ENCODE measurements around the gene OTOP3.
"Not testable (repeated sequence)": the region's sequence is repeated elsewhere in the genome, so short reads cannot be mapped to it uniquely, and the experiment has no call there.

Gene OTOP3

DNA sequence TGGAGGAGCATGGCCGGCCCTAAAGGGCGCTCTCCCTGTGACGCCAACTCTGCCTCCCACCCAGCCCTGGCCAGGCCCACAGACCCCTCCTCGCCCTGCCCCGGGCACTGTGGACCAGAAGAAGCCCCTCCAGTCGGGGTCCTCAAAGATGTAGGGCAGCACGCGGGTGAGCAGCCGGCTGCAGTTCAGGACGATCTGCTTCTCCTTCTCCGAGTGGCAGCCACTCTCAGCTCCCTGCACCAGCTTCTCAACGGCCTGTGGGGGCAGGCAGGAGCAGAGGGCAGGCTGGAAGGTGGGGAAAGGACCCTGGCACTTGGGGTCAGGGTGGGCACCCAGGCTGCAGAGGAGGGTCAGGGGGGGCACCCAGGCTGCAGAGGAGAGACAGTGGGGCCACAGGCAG lies 28.0 kb downstream of the OTOP3 start:
- no peak for DNase-seq

DNA sequence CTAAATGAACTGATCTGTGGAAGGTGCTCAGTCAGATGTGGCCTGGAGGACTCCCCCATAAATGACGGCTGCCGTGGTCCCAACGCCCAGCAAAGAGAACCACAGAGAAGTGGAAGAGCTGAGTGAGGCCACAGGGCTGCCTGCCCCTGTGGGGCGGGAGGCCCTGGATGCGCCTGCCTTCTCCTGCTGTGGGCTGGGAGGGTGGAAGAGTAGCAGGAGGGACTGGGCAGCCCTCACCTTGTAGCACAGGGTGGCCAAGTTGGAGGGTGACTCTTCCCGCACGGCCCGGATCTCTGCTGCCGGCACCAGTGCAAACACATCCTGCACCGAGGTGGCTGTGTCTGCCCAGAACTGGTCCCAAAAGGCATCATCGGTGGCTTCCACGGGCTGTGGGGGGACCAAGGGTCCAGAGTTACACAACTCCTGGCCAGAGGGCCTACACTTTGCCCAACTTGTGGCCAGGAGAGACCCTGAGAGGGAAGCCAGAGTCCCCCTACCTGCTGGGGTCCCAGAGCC lies 28.6 kb downstream of the OTOP3 start:
- no peak for DNase-seq

DNA sequence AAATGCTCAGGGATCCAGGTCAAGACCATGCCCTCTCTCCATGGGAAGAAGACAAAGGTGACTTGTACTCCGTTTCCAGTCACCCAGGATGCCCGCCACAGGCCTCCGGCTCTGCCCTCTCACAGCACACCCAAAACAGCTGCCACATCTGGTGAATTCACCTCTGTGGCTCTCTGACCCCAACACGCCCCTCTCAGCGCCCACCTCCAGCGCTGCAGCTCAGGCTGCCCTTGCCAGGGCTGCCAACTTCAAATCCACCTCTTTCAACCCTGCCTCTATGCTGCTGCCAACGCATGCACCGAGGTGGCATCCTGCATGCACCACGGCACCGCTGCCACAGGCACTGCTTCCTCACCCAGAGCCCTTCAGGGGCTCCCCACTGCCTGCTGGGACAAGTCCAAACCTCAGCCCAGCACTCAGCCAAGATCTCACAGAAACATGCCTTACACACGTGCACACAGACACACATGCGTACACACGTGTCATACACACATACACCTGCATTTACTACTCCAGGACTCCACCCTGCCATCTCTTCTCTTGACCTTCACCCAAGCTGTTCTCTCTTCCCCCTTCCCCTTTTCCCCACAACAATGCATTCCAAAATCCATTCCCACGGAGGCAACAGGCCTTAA lies 29.4 kb downstream of the OTOP3 start:
- no peak for DNase-seq

DNA sequence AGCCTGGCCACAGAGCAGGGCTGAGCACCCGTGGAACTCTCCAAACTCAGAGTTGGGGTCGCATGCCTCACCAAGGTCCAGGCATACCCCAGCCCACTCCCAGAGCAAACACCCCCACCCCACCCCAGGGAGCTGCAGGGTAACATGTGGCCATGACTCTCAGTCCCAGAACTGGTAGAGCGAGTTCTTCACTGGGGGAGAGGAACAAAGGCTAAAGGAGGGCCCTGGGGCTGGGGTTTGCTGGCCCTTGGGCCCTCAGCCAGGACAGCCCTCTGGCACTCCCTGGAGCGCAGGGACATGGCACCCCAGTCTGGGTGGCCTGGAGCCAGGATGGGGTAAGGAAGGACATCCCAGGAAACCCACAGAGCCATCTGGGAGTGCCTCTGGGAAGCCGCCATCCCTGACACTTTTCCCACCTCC lies 32.7 kb downstream of the OTOP3 start:
- DNase-seq = no peak

DNA sequence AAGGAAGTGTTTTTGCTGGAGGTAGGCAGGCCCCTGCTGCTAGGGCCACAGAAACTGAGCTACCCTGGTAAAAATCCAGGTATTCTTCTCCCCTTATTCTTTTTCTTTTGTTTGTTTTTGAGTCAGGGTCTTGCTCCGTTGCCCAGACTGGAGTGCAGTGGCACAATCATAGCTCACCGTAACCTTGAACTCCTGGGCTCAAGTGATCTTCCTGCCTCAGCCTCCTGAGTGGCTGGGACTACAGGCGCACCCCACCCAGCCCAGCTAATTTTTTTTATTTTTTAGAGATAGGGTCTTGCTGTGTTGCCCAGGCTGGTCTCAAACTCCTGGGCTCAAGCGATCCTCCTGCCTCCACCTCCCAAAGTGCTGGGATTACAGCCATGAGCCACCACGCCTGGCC lies 33.8 kb downstream of the OTOP3 start:
- not testable (repeated sequence) for DNase-seq

DNA sequence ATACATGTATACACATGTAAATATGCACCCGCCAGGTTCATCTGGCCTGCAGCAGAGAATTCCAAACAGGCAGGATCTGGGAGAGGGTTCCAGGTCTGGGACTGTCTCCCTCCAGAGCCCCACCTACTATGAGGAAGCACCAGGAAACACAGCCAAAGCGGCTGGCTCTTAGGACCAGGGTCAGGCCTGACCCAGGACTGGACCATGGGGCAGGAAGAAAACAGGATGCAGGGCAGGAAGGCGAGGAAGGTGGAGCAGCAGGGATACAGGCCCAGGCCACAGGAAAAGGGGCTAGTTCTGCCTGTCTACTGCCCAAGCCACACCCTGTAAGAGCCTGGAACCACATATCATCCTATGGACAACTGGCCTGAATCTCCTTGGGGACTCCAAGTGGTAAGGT lies 34.7 kb downstream of the OTOP3 start:
- no peak for DNase-seq

DNA sequence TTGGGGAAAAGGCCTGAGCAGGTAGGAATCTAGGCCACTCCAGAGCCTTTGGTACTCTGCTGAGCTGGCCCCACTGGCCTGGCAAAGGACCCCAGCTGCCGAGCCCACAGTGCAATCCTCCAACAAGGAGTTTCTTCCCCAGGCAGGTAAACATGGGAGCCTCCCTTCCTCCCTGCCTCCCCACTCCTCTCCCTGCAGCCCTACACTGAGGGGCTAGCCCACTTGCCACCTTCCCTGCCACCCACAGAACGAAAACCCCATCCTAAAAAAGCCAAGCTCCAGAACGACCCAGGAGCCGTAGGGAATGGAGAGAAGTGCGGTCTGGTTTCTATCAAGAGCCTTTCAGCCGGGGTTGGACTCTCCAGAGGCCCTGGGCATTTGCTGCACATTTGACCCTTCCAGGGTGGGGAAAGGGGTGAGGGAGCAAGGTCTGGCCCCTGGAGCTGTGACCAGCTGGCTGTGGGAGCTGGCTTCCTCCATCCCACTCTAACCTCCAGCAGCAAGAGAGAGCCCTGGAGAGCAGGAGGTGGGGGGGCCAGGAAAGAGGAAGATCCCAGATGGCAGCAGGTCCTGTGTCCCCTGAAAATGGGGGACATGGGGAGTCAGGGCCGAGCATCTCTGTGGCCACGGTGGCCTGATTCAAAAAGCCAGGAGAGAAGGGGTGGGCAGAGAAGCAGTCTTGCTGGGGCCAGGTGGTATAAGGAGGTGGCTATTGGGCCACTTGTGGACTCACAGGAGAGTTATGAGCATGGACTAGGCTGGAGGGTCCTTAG lies 35.6 kb downstream of the OTOP3 start:
- no peak for DNase-seq

DNA sequence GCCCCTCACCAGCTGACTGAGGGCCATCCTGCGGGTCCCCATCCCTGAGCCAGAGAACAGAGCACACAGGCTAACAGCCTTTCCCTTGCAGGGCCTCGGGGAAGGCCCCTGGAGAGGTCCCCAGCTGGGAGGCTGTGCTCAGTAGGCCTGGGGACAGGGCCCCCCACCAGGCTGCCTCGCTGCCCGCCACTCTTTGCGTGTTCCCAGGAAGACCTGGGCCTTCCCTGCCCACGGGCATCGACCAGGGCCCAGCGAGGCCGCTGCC lies 36.1 kb downstream of the OTOP3 start:
- DNase-seq = no peak

DNA sequence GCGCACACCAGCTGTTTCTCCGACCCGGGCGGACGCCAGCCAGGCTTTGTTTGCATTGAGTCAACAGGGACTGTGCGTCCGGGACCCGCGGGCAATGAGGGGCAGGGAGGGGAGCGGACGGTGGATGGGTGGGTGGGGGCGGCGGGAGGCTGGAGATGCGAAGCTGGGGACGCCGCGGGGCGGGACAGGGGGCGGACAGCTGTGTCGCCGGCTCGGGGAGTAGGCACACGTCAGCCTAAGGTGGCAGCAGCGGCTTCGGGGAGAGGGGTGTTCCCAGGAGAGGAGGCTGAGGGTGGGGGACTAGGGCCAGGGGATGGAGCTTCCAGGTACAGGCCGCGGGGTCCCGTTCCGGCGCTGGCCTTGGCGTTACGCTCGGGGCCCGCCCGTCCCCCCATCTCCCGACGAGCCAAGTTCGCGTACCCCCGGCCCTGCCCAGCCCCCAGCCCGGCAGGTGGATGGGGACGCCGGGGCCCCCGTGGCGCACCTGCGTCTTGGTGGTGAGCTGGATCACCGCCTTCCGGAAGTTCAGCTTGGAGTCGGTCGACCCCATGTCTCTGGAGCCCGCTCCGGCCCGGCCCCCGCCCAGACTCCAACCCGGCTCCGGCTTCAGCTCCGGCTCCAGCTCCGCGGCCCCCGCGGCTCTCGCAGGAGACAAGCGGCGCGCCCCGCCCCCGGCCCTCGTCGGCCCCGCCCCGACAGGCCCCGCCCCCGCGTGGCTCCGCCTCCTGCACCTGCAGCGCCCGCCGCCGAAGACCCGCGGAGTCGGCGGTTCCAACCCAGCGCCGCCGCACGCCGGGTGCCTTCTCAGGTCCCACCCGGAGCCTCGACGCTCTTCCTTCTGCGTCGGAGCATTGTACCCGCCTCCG lies 36.6 kb downstream of the OTOP3 start, which contains the start of gene HID1:
TSS of gene HID1 (minus strand) at position 653 of the 866 bp plus-strand sequence. CDS start at position 550, 103 bp downstream.
- peak; percentile 37 for DNase-seq

DNA sequence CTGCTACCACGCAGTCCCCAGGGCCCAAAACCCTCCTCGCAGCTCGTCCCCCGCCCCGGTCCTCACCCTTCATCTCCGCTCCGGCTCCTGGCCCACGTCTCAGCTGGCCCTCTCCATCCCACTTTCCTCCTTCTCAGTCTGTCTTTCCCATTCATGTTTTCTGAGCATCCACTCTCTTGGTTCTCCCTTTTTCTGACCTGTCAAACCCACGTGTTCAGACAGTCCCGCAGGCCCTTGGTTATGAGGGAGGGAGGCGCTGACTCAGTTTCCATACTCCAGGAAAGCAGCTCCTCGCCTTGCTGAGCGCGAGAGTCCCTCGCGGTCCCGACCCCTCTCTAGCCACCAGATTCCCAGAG lies 37.3 kb downstream of the OTOP3 start:
- no peak for DNase-seq

DNA sequence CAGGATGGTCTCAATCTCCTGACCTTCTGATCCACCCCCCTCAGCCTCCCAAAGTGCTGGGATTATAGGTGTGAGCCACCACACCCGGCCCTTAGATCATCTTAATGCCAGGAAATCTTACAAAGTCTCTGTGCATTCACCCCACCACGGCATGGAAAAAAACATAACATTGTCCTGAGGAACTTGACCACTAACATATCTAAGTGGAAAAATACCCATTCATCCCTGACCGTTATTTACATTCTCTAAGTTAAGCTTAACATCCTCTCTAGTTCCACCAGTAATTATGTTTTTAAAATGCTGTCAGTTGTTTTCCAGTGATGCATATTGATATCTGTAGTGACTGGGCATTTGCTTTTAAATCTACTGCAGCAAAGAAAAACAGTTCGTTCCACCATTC lies 40.2 kb downstream of the OTOP3 start:
- no peak for DNase-seq

DNA sequence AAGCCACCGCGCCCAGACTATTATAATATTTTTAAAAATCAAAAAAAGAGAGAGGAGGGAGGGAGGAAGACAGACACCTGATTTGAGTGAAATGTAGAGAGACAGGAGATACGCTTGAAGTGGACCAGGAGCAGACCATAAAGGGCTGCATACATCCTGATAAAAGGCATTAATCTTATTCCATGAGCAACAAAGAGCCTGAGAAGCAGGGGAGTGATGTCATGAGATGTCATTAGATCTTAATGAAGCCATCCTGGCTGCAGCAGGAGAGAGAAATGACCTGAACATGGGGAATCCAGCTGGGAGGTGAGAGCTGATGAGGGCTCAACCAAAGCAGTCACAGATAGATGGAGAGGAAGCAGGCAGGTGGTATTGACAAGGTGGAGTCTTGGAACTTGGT lies 42.1 kb downstream of the OTOP3 start:
- DNase-seq = no peak

DNA sequence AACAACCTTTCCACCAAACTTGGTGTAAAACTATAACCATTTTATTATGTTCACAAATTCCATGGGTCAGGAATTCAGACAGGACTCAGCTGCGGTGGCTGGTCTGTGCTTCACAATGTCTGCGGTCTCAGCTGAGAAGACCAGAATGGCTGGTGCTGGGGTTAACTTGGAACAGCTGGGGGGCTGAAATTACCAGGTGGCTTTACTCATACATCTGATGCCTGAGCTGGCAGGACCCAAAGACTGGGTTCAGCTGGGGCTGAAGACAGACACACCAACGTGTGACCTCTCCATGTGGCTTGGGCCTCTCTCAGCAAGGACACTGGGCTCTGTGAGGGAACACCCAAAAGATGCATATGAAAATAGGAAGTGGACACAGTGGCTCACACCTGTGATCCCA lies 42.5 kb downstream of the OTOP3 start:
- DNase-seq = no peak

DNA sequence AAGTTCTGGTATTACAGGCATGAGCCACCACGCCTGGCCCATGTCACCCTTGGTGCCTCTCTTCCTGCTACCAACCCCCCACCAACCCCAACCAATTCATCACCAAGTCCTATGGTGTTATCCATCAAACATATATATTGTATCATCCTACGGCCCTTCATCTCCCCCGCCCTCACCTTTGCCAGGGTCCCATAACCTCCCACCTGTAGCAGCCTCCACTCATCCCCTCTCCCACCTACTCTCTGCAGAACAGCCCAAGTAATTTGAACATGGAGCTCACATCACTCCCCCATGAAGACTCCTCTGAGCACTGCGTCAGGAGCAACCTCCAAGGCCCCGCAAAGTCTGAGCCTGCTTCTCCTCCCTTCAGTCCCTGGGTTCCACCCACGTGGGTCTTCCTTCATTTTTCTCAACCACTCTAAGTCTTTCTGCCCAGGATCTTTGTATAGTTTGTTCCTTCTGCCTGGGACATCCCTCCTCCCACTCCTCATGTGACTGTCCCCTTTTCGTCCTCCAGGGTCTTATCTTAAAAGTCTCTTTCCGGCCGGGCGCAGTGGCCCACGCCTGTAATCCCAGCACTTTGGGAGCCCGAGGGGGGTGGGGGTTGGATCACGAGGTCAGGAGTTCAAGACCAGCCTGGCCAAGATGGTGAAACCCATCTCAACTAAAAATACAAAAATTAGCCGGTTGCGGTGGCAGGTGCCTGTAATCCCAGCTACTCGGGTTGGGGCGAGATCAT lies 43.9 kb downstream of the OTOP3 start:
- no peak for DNase-seq

DNA sequence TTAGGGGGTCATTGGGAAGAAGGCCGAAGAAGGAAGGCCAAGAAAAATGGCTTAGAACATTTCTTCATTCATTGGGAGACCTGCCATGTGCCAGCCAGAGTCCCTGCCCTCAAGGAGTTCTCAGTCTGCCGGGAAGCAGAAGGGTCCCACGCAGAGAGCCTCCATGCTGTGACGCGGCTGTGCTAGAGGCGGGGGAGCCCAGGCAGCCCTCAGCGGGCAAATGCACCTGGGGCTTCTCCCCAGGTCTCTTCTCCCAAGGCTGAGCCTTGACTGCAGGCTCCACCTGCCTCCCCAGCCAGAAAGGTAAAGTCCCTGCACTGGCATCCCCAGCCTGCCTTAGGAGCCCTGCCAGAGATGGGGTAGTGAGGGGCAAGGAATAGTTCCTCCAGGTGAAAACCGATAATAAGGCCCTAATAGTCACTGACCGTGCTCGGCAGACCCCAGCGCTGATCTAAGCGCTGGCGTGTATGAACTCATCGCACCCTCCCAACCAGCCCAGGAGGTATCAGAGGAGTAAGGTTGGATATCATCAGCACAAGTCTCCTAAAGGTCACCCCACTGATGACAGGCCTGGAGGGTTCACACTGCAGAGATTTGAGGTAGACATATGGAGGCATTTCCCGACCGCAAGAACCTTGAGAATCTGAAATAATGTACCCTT lies 45.8 kb downstream of the OTOP3 start:
- DNase-seq = no peak

DNA sequence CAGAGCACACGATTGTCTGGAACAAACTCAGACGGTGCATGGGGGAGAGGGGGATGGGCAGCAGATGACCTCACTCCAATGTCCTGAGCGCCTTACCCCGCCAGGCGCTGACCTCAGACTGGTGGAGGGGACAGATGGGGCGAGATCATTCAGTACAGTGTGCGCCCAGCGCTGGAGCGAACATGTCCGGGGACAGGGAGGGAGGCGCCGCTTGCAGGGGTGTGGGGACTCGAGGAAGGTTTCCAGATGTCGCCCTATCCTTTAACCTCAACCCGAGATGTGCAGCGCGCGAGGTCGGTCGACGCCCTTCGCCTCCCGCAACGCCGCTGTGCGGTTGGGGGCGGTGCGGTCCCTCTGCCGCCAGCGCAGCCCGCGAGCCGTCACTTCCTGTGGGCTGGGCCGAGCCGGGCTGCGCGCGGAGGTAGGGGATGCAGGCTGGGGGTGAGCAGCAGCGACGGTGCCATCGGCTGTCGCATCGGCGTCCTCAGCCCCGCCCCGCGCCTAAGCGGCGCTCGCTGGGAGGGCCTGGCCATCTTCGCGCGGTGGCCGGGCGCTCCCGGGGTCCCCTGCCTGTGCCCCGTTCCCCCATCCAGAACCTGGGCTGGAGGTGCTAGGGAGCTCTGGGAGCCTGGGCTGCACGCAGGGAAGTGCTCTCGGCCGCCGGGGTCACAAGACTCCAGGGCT lies 46.4 kb downstream of the OTOP3 start:
- DNase-seq = peak; percentile 45

DNA sequence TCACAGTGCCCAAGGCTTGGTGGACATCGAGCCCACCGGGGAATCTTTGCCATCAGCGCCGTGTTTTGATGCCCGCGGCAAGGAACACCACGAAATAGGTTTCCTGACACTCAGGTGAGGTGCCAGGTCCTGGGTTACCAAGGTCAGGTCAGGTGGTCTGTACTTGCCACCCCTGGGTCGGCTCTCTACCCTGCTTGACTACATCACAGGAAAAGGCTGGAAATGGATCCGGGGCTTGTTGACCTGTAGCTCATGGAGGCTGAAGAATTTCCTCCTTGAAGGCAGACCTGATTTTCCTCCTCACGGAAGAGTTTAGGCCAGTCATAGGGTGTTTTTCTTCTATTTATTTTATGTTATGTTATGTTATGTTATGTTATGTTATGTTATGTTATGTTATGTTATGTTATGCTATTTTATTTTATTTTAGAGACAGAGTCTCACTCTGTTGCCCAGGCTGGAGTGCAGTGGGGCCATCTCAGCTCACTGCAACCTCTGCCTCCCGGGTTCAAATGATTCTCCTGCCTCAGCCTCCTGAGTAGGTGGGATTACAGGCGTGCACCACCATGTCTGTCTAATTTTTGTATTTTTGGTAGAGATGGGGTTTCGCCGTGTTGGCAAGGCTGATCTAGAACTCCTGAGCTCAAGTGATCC lies 47.1 kb downstream of the OTOP3 start:
- not testable (repeated sequence) for DNase-seq

DNA sequence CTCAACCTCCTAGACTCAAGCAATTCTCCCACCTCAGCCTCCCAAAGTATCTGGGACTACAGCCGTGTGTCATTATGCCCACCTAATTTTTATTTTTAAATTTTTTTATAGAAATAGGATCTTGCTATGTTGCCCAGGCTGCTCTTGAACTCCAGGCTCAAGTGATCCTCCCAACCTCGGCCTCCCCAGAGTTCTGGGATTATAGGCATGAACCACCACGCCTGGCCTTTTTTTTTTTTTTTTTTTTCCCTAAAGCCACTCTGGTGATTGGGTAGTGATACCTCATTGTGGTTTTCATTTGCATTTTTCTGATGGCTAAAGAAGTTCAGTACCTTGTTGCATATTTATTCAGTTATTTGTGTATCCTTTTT lies 50.5 kb downstream of the OTOP3 start:
- no peak for DNase-seq

DNA sequence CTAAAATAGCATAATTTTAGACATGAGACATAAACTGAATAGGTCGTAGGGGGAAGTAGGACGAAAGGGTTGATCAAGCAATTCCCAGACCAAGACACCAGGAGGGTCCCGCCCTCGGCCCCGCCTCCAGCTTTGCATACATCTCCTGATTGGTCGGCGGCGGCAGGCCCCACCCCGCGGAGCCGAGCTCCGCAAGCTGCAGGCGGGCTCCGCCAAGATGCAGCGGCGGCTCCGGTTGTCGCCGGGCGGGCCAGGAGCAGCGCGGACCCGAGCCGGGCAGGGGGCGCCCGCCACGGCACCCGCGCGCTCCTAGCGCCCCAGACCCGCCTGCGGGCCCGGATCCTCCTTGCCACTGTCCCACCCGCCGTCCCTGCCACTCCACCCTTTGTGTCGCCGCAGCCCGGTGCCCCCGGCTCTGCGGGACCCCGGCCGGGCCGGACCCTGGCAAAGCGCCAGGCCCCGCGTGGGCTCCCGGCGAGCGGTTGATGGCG lies 51.8 kb downstream of the OTOP3 start, which contains the start of gene CDR2L:
TSS of gene CDR2L (plus strand) at position 215 of the 491 bp plus-strand sequence. CDS start 412 bp downstream, outside the sequence.
- DNase-seq = peak; percentile 86

DNA sequence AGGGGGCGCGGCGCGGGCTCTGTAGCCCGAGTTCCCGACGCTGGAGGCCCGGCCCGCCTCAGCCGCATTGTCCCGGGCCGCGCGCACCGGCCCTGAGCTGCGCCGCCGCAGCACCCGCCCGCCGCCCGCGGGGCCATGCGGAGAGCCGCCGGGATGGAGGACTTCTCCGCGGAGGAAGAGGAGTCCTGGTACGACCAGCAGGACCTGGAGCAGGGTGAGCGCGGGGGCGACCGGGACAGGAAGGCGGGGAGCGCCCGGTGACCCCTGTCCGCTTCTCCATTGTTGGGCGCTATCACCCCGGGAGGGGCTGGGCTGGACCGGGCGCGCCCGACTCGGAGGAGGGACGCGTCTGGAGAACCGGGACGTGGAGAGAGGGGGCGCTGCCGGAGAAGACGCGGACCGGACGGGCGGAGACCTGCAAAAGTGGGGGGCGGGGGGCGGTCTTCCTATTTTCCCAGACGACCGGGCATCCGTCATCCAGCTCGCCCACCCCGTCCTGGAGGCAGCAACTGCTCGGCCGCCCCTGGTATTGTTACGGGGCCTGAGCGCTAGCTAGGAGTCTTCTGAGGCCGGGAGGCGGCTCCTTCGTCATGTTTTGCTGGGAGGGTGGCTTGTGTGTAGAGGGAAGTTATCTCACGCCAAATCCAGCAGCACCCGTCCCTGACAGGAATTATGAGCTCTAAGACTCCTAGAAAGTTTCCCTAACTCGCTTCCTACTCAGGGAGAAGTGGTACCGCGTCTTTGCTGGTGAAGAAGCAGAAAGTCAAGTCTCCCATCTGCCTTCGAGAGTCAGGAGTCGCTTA lies 52.4 kb downstream of the OTOP3 start:
- DNase-seq = no peak

All from DMS153 (cell line).